MV-4-11 (cell line): Measurements from ENCODE around the gene POU2AF3.

Experiments used
- DNase-seq: peaks from one replicate; lab custom pipeline; 2025; lab: John Stamatoyannopoulos, UW

Gene POU2AF3

GRCh38 chr11:111329306-111330204 lies 31.2 kb downstream of the POU2AF3 start:
- no peak for DNase-seq

DNA sequence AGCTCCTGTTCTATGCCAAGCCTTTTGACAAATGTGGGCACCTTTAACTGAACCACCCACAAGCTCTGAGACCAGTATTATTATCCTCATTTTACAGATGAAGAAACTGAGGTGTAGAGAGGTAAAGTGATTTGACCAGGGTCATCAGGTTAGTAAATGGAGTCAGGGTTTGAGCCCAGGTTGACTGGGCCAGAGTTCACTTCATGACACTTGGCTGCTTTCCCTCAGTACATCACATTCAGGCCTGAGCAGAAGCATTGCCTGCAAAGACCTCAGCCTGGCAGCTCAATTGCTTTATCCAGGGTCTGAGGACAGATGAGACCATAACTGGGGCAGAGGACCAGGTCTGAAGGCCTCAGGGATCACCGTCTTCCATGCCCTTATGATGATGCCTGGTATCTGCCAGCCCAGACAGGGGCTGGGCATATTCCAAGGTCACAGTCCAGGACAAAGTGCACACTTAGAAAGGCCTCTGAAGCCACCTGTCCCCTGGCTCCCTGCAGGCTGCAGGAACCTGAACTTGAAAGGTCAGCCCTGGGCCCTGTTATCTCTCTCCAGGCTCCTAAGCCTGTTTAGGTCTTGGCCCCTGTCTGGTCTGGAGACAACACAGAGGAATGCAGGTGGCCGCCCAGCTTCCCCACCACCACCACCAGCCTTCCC lies 32.0 kb downstream of the POU2AF3 start:
- DNase-seq: no peak

DNA sequence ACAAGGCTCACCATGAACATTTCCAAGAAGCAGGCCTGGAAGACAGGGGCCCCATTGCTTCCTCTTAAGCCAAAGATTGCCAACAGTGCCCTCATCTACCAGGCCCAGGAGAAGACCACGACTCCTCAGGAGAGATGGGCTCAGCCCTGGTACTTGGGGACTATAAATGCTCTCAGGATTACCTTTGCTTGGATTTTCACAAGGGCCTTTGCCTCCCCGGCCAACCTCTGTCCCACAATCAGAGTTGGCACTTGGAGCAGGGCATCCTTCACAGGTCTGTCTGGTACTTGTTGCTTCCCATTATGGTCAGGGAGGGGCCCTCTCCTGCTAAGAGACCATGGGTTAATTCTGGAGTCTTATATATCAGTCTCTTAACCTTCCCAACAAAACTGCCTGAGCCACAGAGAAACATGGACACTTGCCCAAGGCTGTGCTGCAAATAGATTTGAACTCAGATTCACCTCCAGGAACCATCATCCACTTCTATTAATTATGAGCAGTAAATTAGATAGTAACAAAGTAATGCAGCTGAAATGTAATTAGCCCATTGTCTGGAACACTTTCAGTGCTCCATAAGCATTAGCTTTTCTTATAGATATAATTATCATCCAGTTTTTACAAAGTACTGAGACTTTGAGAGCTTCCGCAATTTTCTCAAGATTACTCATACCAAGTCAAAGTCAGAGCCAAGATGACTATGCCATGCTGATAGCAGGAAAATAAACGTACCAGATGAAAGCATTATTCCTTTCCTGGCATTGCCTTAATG lies 33.5 kb downstream of the POU2AF3 start:
- no peak for DNase-seq

DNA sequence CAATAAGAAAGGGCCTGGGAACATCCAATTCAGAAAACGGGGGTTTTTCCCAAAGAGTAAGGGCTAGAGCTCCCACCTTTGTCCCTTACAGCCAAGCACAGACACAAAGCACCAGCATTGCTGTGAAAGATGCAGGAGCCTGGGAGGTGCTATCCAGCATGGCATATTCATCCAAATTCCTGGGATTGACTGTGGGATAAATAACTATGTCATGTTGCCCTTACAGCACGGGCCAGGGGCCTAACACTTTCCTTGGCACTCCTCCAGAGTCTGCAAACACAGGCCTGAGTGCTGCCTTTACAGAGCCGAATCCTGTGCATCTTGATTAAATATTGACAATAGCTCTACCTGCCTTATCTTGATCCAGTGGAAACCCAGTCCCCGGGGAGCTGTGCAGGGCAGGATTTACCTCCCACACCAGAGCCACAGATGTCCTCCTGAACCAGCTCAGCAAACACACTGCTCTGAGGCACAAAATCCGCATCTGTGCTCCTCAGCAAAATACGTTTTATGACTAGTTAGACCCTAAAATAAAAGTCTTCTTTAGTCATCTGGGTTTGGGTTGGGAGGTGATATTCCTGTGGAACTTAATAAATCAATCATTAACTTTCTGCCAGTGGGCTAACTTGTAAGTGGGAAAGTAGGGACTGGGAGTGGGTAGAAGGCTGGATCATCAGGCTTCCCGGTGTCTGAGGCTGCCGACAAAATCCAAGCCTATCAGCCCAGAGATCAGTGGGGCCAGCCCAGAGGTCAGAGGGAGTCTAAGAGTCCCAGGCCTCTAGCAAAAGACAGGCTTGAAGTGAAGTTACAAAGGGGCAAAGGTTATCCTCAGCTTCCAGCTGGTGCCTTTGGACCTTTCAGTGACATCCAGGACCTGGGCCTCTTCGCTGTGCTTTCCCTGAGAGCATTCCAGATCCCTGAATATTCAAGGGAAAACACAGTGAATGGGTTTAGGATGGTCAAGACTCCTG lies 36.5 kb downstream of the POU2AF3 start:
- no peak for DNase-seq

- no peak for DNase-seq
These were observed 37.2 kb downstream of the POU2AF3 start for GRCh38 chr11:111335549-111335948.

DNA sequence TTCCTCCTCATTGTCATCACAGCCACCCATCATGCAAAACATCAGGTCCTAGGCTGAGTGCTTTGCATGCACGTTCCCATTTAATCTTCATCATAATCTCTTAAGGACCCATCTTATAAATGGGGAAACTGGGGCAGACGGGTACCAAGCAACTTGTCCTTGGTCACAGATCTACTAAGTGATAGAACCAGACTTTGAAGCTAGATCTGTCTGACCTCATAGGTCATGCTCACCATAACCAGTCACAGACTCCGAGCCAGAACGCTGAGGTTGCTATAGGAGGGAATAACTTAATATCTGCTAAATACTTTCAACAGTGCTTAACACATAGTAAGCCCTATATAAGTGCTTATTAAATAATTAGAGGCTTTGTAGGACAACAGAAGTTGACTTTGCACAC lies 37.7 kb downstream of the POU2AF3 start:
- no peak for DNase-seq

DNA sequence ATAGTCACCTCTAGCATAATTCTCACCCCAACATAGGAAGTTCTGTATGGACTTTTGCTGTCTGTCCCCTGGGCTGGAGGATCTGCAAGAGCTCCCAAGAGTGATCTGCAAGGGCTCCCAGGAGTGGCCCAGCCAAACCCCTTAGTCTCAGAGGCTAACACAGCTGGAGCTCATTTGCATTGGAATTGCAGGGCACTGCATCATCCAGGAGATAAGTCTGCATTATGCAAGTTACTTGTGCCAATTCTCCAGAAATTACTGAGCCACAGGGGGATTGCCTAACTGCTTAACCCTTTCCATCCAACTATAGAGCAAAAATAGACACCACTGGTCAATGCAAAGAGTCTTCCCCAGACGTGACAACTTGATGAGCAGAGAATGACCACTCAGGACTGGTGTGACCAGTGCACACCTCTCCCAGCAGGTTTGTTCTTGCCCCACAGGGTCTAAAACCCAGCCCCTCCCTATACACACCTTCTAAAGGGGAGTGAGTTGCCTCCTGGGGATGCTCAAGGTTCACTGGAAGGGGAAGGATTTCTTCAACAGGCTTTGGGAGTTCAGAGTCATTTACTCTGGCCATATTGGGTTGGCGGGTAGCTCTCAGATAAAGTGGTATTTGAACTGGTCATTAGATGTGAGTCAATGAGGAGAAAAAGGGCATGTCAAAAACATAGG lies 38.4 kb downstream of the POU2AF3 start:
- no peak for DNase-seq

GRCh38 chr11:111339758-111340388 lies 41.5 kb downstream of the POU2AF3 start:
- no peak for DNase-seq

DNA sequence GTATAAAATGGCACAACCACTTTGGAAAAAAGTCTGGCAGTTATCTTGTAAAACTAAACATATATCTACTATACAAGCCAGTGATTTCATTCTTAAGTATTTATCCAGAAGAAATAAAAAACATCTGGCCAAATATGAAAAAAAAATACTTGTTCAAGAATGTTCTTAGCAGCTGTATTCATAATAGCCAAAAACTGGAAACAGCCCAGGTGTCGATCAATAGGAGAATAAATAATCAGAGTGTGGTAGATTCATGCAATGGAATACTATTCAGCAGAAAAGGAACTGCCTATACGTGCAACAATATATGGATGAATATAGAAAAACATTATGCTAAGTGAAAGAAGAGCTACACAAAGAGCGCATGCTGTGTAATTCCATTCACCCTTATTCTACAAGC lies 44.0 kb downstream of the POU2AF3 start:
- no peak for DNase-seq

DNA sequence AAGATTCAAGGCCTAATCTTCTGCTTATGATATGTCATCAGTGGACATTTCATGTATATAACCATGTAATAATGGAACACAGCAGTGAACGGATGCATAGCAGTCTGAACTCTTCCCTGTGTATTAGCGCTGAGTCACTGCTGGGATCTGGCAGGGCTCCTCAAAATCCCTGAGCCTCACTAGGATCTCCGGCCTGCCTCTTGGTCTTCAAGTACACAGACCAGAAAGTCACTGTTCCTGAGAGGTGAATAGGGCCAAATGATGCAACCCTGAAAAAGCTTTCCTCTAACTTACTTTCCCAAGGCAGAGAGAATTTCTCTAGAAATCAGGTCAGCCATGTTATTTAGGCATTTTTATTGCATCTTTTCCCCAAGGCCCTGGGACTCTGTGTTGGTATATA lies 45.7 kb downstream of the POU2AF3 start:
- no peak for DNase-seq

DNA sequence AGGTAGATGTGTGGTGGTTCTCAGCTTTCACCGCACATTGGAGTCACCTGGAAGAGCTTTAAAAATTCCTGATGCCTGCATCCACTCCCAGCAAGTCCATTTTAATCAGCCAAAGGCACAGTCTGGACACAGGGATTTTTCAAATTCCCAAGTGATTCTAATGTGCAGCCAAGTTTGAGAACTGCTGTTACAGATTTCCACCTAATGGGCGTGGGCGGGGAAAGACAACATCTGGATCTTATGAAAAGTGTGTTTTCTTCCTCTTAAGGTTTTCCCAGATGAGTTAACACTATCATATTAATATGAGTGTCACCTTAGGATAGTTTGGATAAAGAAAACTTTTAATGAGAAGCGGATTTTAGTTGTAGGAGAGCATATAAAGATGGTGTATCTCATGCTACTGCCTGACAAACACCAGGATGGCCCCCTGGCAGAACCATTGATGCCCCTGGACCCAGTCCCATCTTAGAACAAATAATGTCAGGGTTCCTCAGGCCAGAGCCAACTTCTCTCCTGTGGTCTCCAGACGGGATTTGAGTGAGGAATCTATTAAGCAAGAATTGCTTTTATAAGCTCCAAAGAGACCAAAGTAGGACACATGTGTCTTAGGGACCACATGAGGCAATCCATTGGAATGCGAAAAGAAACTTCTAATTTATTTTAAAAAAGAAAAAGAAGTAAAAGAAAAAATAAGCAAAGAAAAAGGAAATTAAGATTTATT lies 48.8 kb downstream of the POU2AF3 start:
- no peak for DNase-seq

GRCh38 chr11:111347723-111348115 lies 49.4 kb downstream of the POU2AF3 start:
- no peak for DNase-seq

DNA sequence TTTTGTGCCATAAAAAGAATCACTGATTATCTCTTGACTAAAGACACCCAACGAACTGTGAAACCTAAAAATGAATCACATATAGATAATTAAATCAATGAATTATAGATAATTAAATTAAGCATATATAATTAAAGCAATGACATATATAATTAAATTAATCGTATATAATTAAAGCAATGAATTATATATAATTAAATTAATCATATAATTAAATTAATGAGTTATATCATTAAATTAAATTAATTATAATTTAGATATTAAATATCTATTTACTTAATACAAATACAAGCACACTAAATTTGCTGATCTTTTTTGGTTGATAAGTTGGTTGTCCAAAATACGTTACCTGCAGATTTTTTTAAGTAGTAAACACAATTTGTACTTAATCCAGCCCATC lies 49.8 kb downstream of the POU2AF3 start:
- no peak for DNase-seq

GRCh38 chr11:111349191-111349695 lies 50.9 kb downstream of the POU2AF3 start:
- DNase-seq: no peak

DNA sequence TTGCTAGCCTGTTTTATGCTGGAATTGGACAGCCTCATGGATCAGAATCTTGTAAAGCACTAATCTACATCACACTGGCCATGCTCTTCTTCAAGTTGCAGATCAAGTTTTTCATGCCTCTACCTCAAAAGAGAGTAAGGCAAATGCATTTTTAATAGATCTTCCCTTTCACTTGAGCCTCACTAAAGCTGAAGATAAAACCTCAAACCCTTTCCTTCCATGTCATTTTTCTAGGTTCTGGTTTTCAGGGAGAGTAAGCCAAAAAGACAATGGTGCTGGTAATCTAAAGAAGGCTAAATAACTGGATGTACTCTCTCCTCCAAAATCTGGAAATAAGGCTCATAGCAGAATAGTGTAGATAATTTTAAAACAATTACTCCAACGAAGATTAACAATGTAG lies 52.5 kb downstream of the POU2AF3 start:
- DNase-seq: no peak

- DNase-seq: no peak
These were observed 53.2 kb downstream of the POU2AF3 start for GRCh38 chr11:111351374-111352055.

DNA sequence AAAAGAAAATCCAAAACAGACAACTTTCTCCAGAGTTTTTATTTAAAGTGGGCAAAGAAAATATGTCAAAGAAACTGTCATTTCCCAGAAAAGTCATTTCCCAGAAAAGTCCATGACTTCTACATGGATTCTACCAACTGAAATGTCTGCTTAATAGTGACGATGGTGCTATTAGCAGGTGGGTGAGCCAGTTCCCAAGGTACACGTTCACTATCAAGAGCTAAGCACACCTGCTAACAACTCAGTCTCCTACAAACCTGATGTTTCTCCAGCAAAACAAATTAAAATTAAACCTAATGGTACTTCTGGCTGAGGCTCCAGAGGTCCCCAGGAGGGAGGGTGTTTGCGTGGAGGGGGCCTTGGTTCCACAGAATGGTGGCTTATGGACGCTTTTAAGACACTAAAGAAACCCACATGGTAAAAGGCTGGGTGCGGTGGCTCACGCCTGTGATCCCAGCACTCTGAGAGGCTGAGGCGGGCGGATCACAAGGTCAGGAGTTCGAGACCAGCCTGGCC lies 53.9 kb downstream of the POU2AF3 start:
- no peak for DNase-seq

DNA sequence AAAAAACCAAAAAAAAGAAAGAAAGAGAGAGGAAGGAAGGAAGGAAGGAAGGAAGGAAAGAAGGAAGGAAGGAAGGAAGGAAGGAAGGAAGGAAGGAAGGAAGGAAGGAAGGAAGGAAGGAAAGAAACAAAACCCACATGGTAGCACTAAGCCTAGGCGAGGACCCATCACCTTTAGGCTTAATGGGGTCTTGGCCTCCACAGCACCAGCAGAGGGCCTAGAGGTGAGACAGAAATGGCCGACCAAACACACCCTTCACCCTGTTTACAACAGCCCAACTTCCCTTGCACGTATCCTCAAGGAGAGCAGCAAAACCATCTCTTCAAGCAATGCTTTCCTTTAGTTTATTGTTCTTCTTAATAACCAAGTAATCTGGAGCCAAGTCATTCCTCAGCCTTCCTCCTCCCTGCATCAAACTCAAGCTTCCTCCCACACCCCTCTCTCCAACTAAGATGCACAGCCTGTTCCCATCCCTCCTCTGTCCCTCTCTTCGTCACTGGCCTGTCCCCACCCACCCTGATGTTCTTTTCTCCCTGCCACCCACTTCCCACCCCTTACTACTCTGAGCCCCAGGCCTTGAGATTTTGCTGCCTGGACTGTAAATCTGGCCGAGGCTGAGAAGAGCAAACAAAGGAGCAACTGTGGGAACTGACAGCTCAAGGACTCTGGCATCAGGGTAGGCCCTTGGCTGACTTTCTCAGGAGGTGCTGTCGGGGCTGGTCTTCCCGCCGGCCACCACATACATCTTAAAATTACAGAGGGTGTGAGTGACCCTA lies 54.8 kb downstream of the POU2AF3 start:
- no peak for DNase-seq
